Esophagus muscularis mucosa (tissue), 4 donors: ENCODE data around the gene LIPJ. TPM values are rescaled to one million over a fixed set of nuclear protein-coding genes. Genes with fewer than 3 reads are reported as not detected.

ENCODE experiments used
- DNase-seq: peaks from one replicate; pipeline ENCODE4 v3.0.0-alpha.2; 2017; ENCODE audit errors: extremely low spot score
- H3K27ac ChIP-seq, 4 donors: fragments of 200-600 bp; sonication (generic); replicated peaks in 1 of 4; 1 replicate in 3 of 4; 2 replicates in 1 of 4; pipeline ENCODE4 v1.5.1; 2016 to 2019; ENCODE audit warnings: mild to moderate bottlenecking in 1 of 4
- H3K27me3 ChIP-seq, 4 donors: fragments of 200-600 bp; sonication (generic); one replicate each; pipeline versions ENCODE4 v1.5.1 to v1.6.0; 2016 to 2019
- H3K36me3 ChIP-seq, 4 donors: fragments of 200-600 bp; sonication (generic); one replicate each; pipeline ENCODE4 v1.5.1; 2016 to 2019
- H3K4me1 ChIP-seq, 4 donors: fragments of 200-600 bp; sonication (generic); one replicate each; pipeline ENCODE4 v1.5.1; 2016 to 2019
- H3K4me3 ChIP-seq, 4 donors: fragments of 200-600 bp; sonication (generic); 1 replicate in 2 of 4; 2 replicates in 2 of 4; pipeline ENCODE4 v1.5.1; 2016 to 2019; ENCODE audit warnings: mild to moderate bottlenecking in 4 of 4, moderate library complexity in 1 of 4
- H3K9me3 ChIP-seq, 4 donors: fragments of 200-600 bp; sonication (generic); 1 replicate in 3 of 4; 2 replicates in 1 of 4; pipeline ENCODE4 v1.5.1; 2016 to 2019
- CTCF ChIP-seq, 3 experiments: fragments of 200-600 bp in 2 of 3; fragments of 450-650 bp in 1 of 3; sonication (generic) in 2 of 3; IDR thresholded peaks; one replicate each; pipeline ENCODE4 v1.5.1; 2017 to 2019; ENCODE audit warnings: antibody characterized with exemption in 3 of 3, mild to moderate bottlenecking in 2 of 3, moderate library complexity in 1 of 3
- EP300 ChIP-seq: sonication (generic); formaldehyde crosslinking; IDR thresholded peaks from one replicate; pipeline ENCODE4 v1.6.1; 2017; ENCODE audit warnings: antibody characterized with exemption
- POLR2A ChIP-seq: fragments of 450-650 bp; IDR thresholded peaks from one replicate; pipeline ENCODE4 v1.6.1; 2017; ENCODE audit warnings: antibody characterized with exemption, moderate library complexity, mild to moderate bottlenecking, low read depth
- POLR2AphosphoS5 ChIP-seq, 2 donors: sonication (generic); formaldehyde crosslinking; IDR thresholded peaks; one replicate each; pipeline ENCODE4 v1.6.1; 2017; ENCODE audit warnings: antibody characterized with exemption in 2 of 2
- WGBS: methylation state at CpG from one replicate; pipeline ENCODE4 v1.1.5; 2018; 5-methylcytosine and 5-hydroxymethylcytosine counted together
- intact Hi-C: fragments of 100-400 bp; cut with DNase I; formaldehyde crosslinking; loops from one replicate; pipeline ENCODE4 v1.15.1; 2023
- total RNA-seq, 4 donors: library from RNA; depleted of rRNA; stranded (reverse); fragments of >200 nt; gene quantifications; one replicate each; pipeline versions ENCODE4 v1.1.0 to v1.2.1, GENCODE V29; 2016

LIPJ gene
- total RNA-seq, 4 donors from 2014 or later, result 0.19 TPM; not detected in 3

GRCh38 chr10:88582806-88583583 is 3.6 kb upstream of the LIPJ start, which contains the start of gene RNLS:
Gene RNLS, minus strand, starts transcription at chr10:88583318.
- no peak for TF ChIP-seq POLR2A
- no peak for TF ChIP-seq EP300
- peak; percentile 65 to 80 for TF ChIP-seq POLR2AphosphoS5 (IDR thresholded peaks at IDR 0.05)
- peak; percentile 68 to 87 (median 78) for TF ChIP-seq CTCF (IDR thresholded peaks at IDR 0.05)
- H3K9me3 ChIP-seq, result no peaks in the 10 kb centered on the region
- H3K27ac ChIP-seq, result peak within 1 kb of the TSS; percentile 89 to 95 (median 92)
- no peaks in the 10 kb centered on the region for H3K27me3 ChIP-seq
- WGBS, result 8% methylated on average over 34 of the region's 63 CpGs
- peaks cover 0 to 13% (median 9%) of the 10 kb centered on the region in 4 donors for H3K4me1 ChIP-seq
- H3K4me3 ChIP-seq, result peak within 1 kb of the TSS; percentile 63 to 74 (median 72)
- no peaks in the 10 kb centered on the region for H3K36me3 ChIP-seq
- DNase-seq, result peak; percentile 93
- intact Hi-C loops, result loop anchor here (10.0 kb wide), 1 partner anchor 222 kb away; the partner anchor contains the start of gene LIPM

- Histone ChIP-seq H3K4me3 (peak overlapping the region; percentile 63 to 74 (median 72)), H3K36me3 (no peaks in the 10 kb centered on the region), H3K27me3 (no peaks in the 10 kb centered on the region), H3K4me1 (peaks cover 0 to 13% (median 9%) of the 10 kb centered on the region in 4 donors), H3K27ac (peak overlapping the region; percentile 89 to 95 (median 92)), H3K9me3 (no peaks in the 10 kb centered on the region)
- no peak for DNase-seq
- intact Hi-C loops, result loop anchor here (10.0 kb wide), 1 partner anchor 221 kb away; the partner anchor contains the start of gene LIPM
- no peak for TF ChIP-seq EP300
- TF ChIP-seq POLR2A, result no peak
- no peak for TF ChIP-seq CTCF (IDR thresholded peaks at IDR 0.05)
- no peak for TF ChIP-seq POLR2AphosphoS5 (IDR thresholded peaks at IDR 0.05)
- WGBS, result 50% methylated on average over 7 of the region's 7 CpGs
These were observed 3.0 kb upstream of the LIPJ start for GRCh38 chr10:88583584-88583957.

GRCh38 chr10:88592381-88592780 is 5.8 kb downstream of the LIPJ start:
- H3K4me3 ChIP-seq, result no peak overlapping the region
- H3K4me1 ChIP-seq, result no peaks in the 10 kb centered on the region
- no peaks in the 10 kb centered on the region for H3K9me3 ChIP-seq
- no peak for DNase-seq
- H3K27ac ChIP-seq, result no peak overlapping the region
- H3K36me3 ChIP-seq, result no peaks in the 10 kb centered on the region
- WGBS, result 95% methylated on average over 1 of the region's 1 CpG
- TF ChIP-seq EP300 (no peak), POLR2A (no peak), POLR2AphosphoS5 (IDR thresholded peaks at IDR 0.05) (no peak), CTCF (IDR thresholded peaks at IDR 0.05) (no peak)
- intact Hi-C loops, result no loop called here
- H3K27me3 ChIP-seq, result no peaks in the 10 kb centered on the region

GRCh38 chr10:88592906-88593305 is 6.3 kb downstream of the LIPJ start:
- Histone ChIP-seq H3K4me3 (no peak overlapping the region), H3K36me3 (no peaks in the 10 kb centered on the region), H3K27me3 (no peaks in the 10 kb centered on the region), H3K27ac (no peak overlapping the region), H3K9me3 (no peaks in the 10 kb centered on the region), H3K4me1 (no peaks in the 10 kb centered on the region)
- 78% methylated on average over 2 of the region's 2 CpGs for WGBS
- TF ChIP-seq EP300 (no peak), POLR2A (no peak), CTCF (IDR thresholded peaks at IDR 0.05) (no peak)
- DNase-seq, result no peak
- intact Hi-C loops, result no loop called here
